H1 (cell line): ENCODE data around the gene DGCR8. TPM values are rescaled to one million over a fixed set of nuclear protein-coding genes. Genes with fewer than 3 reads are reported as not detected.

Experiments
- CTCF ChIA-PET: fragments of 300-600 bp; sonication (Branson Sonifier 250); formaldehyde crosslinking; loops from one replicate; lab custom pipeline; 2021; ENCODE audit not compliant: partially characterized antibody; lab: Charles Lee
- POLR2A ChIA-PET: fragments of 300-600 bp; sonication (Branson Sonifier 250); formaldehyde crosslinking; loops from one replicate; lab custom pipeline; 2021; ENCODE audit warnings: inconsistent platforms; ENCODE audit not compliant: partially characterized antibody; lab: Charles Lee
- DNase-seq, 2 experiments: peaks; one replicate each; pipeline versions ENCODE4 v3.0.0 to v3.0.0-alpha.2; 2010 to 2022; ENCODE audit warnings: low spot score in 2 of 2, low read depth in 1 of 2, mixed read lengths in 1 of 2
- FAIRE-seq: peaks from 2 replicates; lab custom pipeline; 2011; peaks lifted over from hg19 to GRCh38; lab: Jason Lieb, UNC
- H2AFZ ChIP-seq: 2 replicates; pipeline ENCODE4 v1.8.1; 2012; ENCODE audit warnings: low read length, inconsistent platforms
- H2AK5ac ChIP-seq: 2 replicates; pipeline ENCODE4 v1.6.1; 2013; ENCODE audit warnings: low read depth, low read length
- H2BK120ac ChIP-seq: replicated peaks from 2 replicates; pipeline ENCODE3; 2013; ENCODE audit warnings: low read depth, low read length, inconsistent platforms
- H2BK12ac ChIP-seq: 2 replicates; pipeline ENCODE4 v1.6.1; 2013; ENCODE audit warnings: low read depth, low read length
- H2BK15ac ChIP-seq: 2 replicates; pipeline ENCODE4 v1.6.1; 2013; ENCODE audit warnings: low read length
- H2BK20ac ChIP-seq: 2 replicates; pipeline ENCODE4 v1.6.1; 2013; ENCODE audit warnings: low read length
- H2BK5ac ChIP-seq: 2 replicates; pipeline ENCODE4 v1.6.1; 2013; ENCODE audit warnings: low read depth, low read length
- H3K14ac ChIP-seq: 2 replicates; pipeline ENCODE4 v1.6.1; 2013; ENCODE audit warnings: inconsistent platforms; ENCODE audit not compliant: insufficient read length
- H3K18ac ChIP-seq: 2 replicates; pipeline ENCODE4 v1.6.1; 2013; ENCODE audit warnings: low read length; ENCODE audit errors: extremely low read depth
- H3K23ac ChIP-seq: 2 replicates; pipeline ENCODE4 v1.6.1; 2013; ENCODE audit warnings: inconsistent platforms; ENCODE audit not compliant: insufficient read length
- H3K23me2 ChIP-seq: 2 replicates; pipeline ENCODE4 v1.6.1; 2013; ENCODE audit warnings: low read depth, low read length
- H3K27ac ChIP-seq: 2 replicates; pipeline ENCODE4 v1.6.1; 2011; ENCODE audit warnings: low read depth, low read length, inconsistent platforms
- H3K27me3 ChIP-seq, 4 experiments: replicated peaks in 1 of 4; 1 replicate in 1 of 4; 2 replicates in 3 of 4; pipeline versions ENCODE4 v1.6.1 to v1.8.1; 2011 to 2013; ENCODE audit warnings: low read length in 3 of 4, mild to moderate bottlenecking in 3 of 4, inconsistent platforms in 2 of 4, mixed read lengths in 2 of 4, moderate library complexity in 1 of 4; ENCODE audit not compliant: control insufficient read depth in 3 of 4, insufficient read depth in 3 of 4; ENCODE audit errors: extremely low read depth in 1 of 4
- H3K36me3 ChIP-seq, 4 experiments: 2 replicates each; pipeline versions ENCODE4 v1.6.1 to v1.8.1; 2011 to 2013; ENCODE audit warnings: mild to moderate bottlenecking in 4 of 4, low read length in 3 of 4, moderate library complexity in 2 of 4, control low read depth in 1 of 4, inconsistent platforms in 1 of 4; ENCODE audit not compliant: insufficient read depth in 4 of 4, control insufficient read depth in 2 of 4
- H3K4ac ChIP-seq: replicated peaks from 2 replicates; pipeline ENCODE3; 2013; ENCODE audit warnings: low read length, low read depth, mixed read lengths, inconsistent platforms; ENCODE audit not compliant: insufficient read length
- H3K4me1 ChIP-seq, 4 experiments: replicated peaks in 1 of 4; 1 replicate in 1 of 4; 2 replicates in 3 of 4; pipeline versions ENCODE4 v1.6.1 to v1.8.1; 2011 to 2013; ENCODE audit warnings: low read length in 3 of 4, inconsistent platforms in 2 of 4, mixed read lengths in 1 of 4; ENCODE audit not compliant: insufficient read depth in 4 of 4, control insufficient read depth in 3 of 4
- H3K4me2 ChIP-seq, 2 experiments: 2 replicates each; pipeline versions ENCODE4 v1.6.1 to v1.8.1; 2011 to 2013; ENCODE audit warnings: low read depth in 2 of 2, low read length in 2 of 2, control low read depth in 1 of 2, inconsistent platforms in 1 of 2, mild to moderate bottlenecking in 1 of 2; ENCODE audit not compliant: insufficient read depth in 1 of 2
- H3K4me3 ChIP-seq, 4 experiments: fragments of 200-600, 300-600 bp in 1 of 4; sonication (generic), shearing (Covaris generic), sonication (Bioruptor Twin) in 1 of 4; 2 replicates each; pipeline versions ENCODE4 v1.5.1 to v1.8.1; 2011 to 2016; ENCODE audit warnings: low read length in 4 of 4, low read depth in 3 of 4, control low read depth in 2 of 4, inconsistent platforms in 2 of 4, mild to moderate bottlenecking in 2 of 4, mixed read lengths in 1 of 4, moderate library complexity in 1 of 4; ENCODE audit not compliant: insufficient read depth in 2 of 4; ENCODE audit errors: extremely low read depth in 1 of 4
- H3K56ac ChIP-seq: replicated peaks from 2 replicates; pipeline ENCODE3; 2013; ENCODE audit warnings: low read depth, mild to moderate bottlenecking, mixed read lengths, low read length, inconsistent platforms; ENCODE audit not compliant: insufficient read length
- H3K79me1 ChIP-seq: 2 replicates; pipeline ENCODE4 v1.6.1; 2013; ENCODE audit warnings: low read depth, low read length, control low read depth
- H3K79me2 ChIP-seq, 2 experiments: 2 replicates each; pipeline versions ENCODE4 v1.6.1 to v1.8.1; 2012 to 2013; ENCODE audit warnings: low read length in 2 of 2, mild to moderate bottlenecking in 2 of 2, inconsistent platforms in 1 of 2; ENCODE audit not compliant: insufficient read depth in 2 of 2, control insufficient read depth in 1 of 2
- H3K9ac ChIP-seq, 4 experiments: replicated peaks in 1 of 4; 1 replicate in 1 of 4; 2 replicates in 3 of 4; pipeline versions ENCODE4 v1.6.1 to v1.8.1; 2011 to 2013; ENCODE audit warnings: low read depth in 3 of 4, low read length in 3 of 4, control low read depth in 2 of 4, mild to moderate bottlenecking in 2 of 4, moderate library complexity in 2 of 4, inconsistent platforms in 1 of 4; ENCODE audit errors: extremely low read depth in 1 of 4
- H3K9me3 ChIP-seq, 2 experiments: 2 replicates each; pipeline versions ENCODE4 v1.6.1 to v1.8.1; 2012 to 2013; ENCODE audit warnings: mild to moderate bottlenecking in 2 of 2, moderate library complexity in 2 of 2, control low read depth in 1 of 2, inconsistent platforms in 1 of 2, low read depth in 1 of 2, low read length in 1 of 2, mixed read lengths in 1 of 2; ENCODE audit not compliant: insufficient read depth in 2 of 2
- H4K20me1 ChIP-seq, 2 experiments: replicated peaks in 1 of 2; 2 replicates each; pipeline versions ENCODE3 to v1.8.1; 2011 to 2013; ENCODE audit warnings: inconsistent platforms in 2 of 2, low read length in 2 of 2, mild to moderate bottlenecking in 1 of 2; ENCODE audit not compliant: insufficient read depth in 2 of 2, control insufficient read depth in 1 of 2
- H4K5ac ChIP-seq: 2 replicates; pipeline ENCODE4 v1.6.1; 2013; ENCODE audit warnings: low read length, low read depth, mixed read lengths, inconsistent platforms; ENCODE audit not compliant: insufficient read length
- H4K8ac ChIP-seq: 2 replicates; pipeline ENCODE4 v1.8.0; 2013; ENCODE audit warnings: mild to moderate bottlenecking, moderate library complexity, low read length, inconsistent platforms; ENCODE audit not compliant: insufficient read depth; ENCODE audit errors: extremely low read depth
- H4K91ac ChIP-seq: replicated peaks from 2 replicates; pipeline ENCODE3; 2013; ENCODE audit warnings: low read length, mixed read lengths, inconsistent platforms; ENCODE audit not compliant: insufficient read length
- MAFK ChIP-seq: IDR thresholded peaks from 2 replicates; pipeline ENCODE4 v1.6.1; 2012; ENCODE audit warnings: low read depth, mild to moderate bottlenecking, improper control_type of control experiment, low read length
- WGBS, 2 experiments: shearing (Covaris generic) in 1 of 2; methylation state at CpG; one replicate each; pipeline versions ENCODE4 v1.1.6 to v1.1.7; 2013 to 2015; ENCODE audit warnings: low lambda C conversion rate in 2 of 2, mixed read lengths in 2 of 2, inconsistent platforms in 1 of 2, low coverage in 1 of 2, missing lambda C conversion rate in 1 of 2; ENCODE audit not compliant: insufficient replicate concordance in 2 of 2, insufficient coverage in 1 of 2, insufficient read length in 1 of 2; ENCODE audit errors: extremely low coverage in 1 of 2, missing lambda C conversion rate in 1 of 2; 5-methylcytosine and 5-hydroxymethylcytosine counted together
- polyA plus RNA-seq, 7 experiments: library from polyadenylated mRNA; depleted of rRNA in 3 of 7; stranded (reverse) in 5 of 7; unstranded in 2 of 7; fragments of >200 nt in 5 of 7; fragments of 200-250 nt in 2 of 7; gene quantifications; 1 replicate in 5 of 7; 2 replicates in 1 of 7; 4 replicates in 1 of 7; pipeline versions ENCODE4 v1.2.1 to v1.2.3, GENCODE V29; 2011 to 2013; ENCODE audit warnings: missing spikeins in 2 of 7, mixed read lengths in 2 of 7
- total RNA-seq: library from RNA; stranded (reverse); fragmentation: NEBNext Ultra II Directional; extraction: Animal tissue kit (Norgen Biotek cat#: 25700); gene quantifications from 2 replicates; pipeline ENCODE4 v1.2.1, GENCODE V29; 2021

The DGCR8 gene
- total and polyA plus RNA-seq, 2 of the 8 experiments (the other 6 are each of a cell fraction or from before 2014, with no cell fraction given) = 23.7 to 43.7 TPM

- Histone ChIP-seq H4K8ac (no peak overlapping the region), H3K4me1 (no peaks in the 10 kb centered on the region), H3K14ac (no peak overlapping the region), H3K4me3 (no peak overlapping the region), H3K27me3 (no peaks in the 10 kb centered on the region; a peak in 3 of 7 replicates), H4K5ac (no peak overlapping the region), H3K36me3 (no peaks in the 10 kb centered on the region), H3K79me2 (no peaks in the 10 kb centered on the region), H3K27ac (no peak overlapping the region), H3K4me2 (no peak overlapping the region), H3K56ac (no peak overlapping the region), H2BK5ac (no peak overlapping the region), H3K9ac (no peak overlapping the region), H3K23me2 (no peaks in the 10 kb centered on the region), H2AK5ac (no peak overlapping the region), H3K9me3 (no peaks in the 10 kb centered on the region), H2BK120ac (no peak overlapping the region), H2BK12ac (no peak overlapping the region), H2BK15ac (no peak overlapping the region), H2BK20ac (no peak overlapping the region), H3K79me1 (no peaks in the 10 kb centered on the region), H3K4ac (no peak overlapping the region), H4K91ac (no peak overlapping the region), H2AFZ (no peak overlapping the region), H3K18ac (no peak overlapping the region), H4K20me1 (peaks cover 0 to 6% of the 10 kb centered on the region in 2 experiments), H3K23ac (no peak overlapping the region)
- DNase-seq (no peak), FAIRE-seq (no peak)
- WGBS, 2 experiments = 94% methylated on average over 18 of the region's 18 CpGs; no CpG with 5 or more reads in 1 of the 2 experiments
- ChIA-PET CTCF (no interaction called here), POLR2A (no interaction called here)
- TF ChIP-seq MAFK = no peak
Measured at GRCh38 chr22:20064545-20065262, 15.3 kb upstream of the DGCR8 start.
